Inflammatory macrophage treated with lipopolysaccharide for 1 hour (primary cell): ENCODE measurements around the gene RPS13.
A peak's percentile ranks its signal among the peaks of the same experiment; 100 is the strongest.
"Not testable (repeated sequence)": the region's sequence is repeated elsewhere in the genome, so short reads cannot be mapped to it uniquely, and the experiment has no call there.

Experiments used
- DNase-seq, 2 donors: peaks; one replicate each; pipeline ENCODE4 v3.0.0-alpha.2; 2020 to 2022

The RPS13 gene

GRCh38 chr11:17077520-17078401 lies at the start of gene RPS13:
TSS of gene RPS13 (minus strand) at chr11:17077667. CDS start at chr11:17077641, 26 bp downstream.
- DNase-seq = peak; percentile 97 to 99

GRCh38 chr11:17121981-17122380 lies 44.5 kb upstream of the RPS13 start:
- DNase-seq = no peak

- DNase-seq = no peak
Measured at GRCh38 chr11:17117262-17117661, 39.8 kb upstream of the RPS13 start.

GRCh38 chr11:17116117-17116516 lies 38.6 kb upstream of the RPS13 start:
- peak in 1 of 2 donors; percentile 3 for DNase-seq

GRCh38 chr11:17107745-17108144 lies 30.3 kb upstream of the RPS13 start:
- not testable (repeated sequence) for DNase-seq

- not testable (repeated sequence) for DNase-seq
Measured at GRCh38 chr11:17105404-17106040, 28.1 kb upstream of the RPS13 start.

GRCh38 chr11:17102462-17102861 lies 25.0 kb upstream of the RPS13 start:
- DNase-seq = no peak

GRCh38 chr11:17098658-17099057 lies 21.2 kb upstream of the RPS13 start:
- peak; percentile 50 to 64 for DNase-seq

- peak; percentile 24 to 47 for DNase-seq
Measured at GRCh38 chr11:17098038-17098437, 20.6 kb upstream of the RPS13 start.

GRCh38 chr11:17085976-17086375 lies 8.5 kb upstream of the RPS13 start:
- not testable (repeated sequence) for DNase-seq

GRCh38 chr11:17077240-17077519 lies 287 bp downstream of the RPS13 start:
- DNase-seq = peak; percentile 48 to 66

- DNase-seq = peak; percentile 14 to 44
Measured at GRCh38 chr11:17076517-17077239, 789 bp downstream of the RPS13 start.

GRCh38 chr11:17075506-17075905 lies 2.0 kb downstream of the RPS13 start:
- DNase-seq = no peak

- DNase-seq = no peak
Measured at GRCh38 chr11:17073370-17074027, 4.0 kb downstream of the RPS13 start.

- no peak for DNase-seq
Measured at GRCh38 chr11:17067417-17067816, 10.1 kb downstream of the RPS13 start.

- no peak for DNase-seq
Measured at GRCh38 chr11:17066691-17067090, 10.8 kb downstream of the RPS13 start.

- peak; percentile 13 to 58 for DNase-seq
Measured at GRCh38 chr11:17063171-17064002, 14.1 kb downstream of the RPS13 start.

- not testable (repeated sequence) for DNase-seq
Measured at GRCh38 chr11:17051146-17051545, 26.3 kb downstream of the RPS13 start.

- DNase-seq = not testable (repeated sequence)
Measured at GRCh38 chr11:17048491-17048890, 29.0 kb downstream of the RPS13 start.

- no peak for DNase-seq
Measured at GRCh38 chr11:17046690-17047089, 30.8 kb downstream of the RPS13 start.

GRCh38 chr11:17036666-17037658 lies 40.5 kb downstream of the RPS13 start:
- no peak for DNase-seq
